Measurements from ENCODE around the gene HMGB1.
"Not testable (repeated sequence)": the region's sequence is repeated elsewhere in the genome, so short reads cannot be mapped to it uniquely, and the experiment has no call there.

HMGB1 gene

DNA sequence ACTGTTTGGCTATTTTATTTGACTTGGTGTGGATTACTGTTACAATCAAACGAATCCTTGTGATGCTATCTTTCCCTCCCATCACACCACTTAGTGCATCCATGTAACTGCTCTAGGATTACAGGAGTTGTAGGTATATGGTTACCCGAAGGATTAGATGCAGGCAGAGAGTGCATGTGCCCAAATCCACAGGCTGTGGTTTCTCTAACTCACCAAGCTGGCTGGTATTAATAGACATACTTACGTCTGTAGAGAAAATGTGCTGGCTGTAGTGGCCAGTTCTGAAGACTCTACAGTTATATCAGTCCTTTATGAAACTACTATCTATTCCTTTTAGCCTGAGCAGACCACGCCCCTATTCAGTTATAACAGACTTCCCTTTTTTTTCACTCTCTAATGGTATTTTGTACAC lies 1.1 kb upstream of the HMGB1 start:
- no peak for FAIRE-seq

DNA sequence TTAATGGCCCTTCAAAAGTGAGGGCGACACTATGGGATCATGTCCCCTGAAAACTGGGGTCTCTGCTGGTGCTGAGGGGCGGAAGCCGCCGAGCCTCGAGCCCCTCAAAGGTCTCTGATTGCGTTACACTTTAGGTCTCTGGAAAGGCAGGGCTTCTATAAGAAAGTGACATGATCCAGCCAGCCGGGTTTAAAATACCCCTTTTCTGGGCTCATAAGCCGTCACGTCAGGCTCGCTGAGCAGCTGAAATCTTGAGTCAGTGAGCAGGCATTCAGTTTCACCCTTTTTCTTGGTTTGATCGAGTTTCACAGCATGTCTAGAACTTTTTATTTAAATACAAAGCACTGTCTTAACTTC lies 600 bp upstream of the HMGB1 start:
- DNase-seq (ENCODE audit: low spot score) (peak; percentile 45), FAIRE-seq (peak; percentile 8)

More for the DNA sequence above, 1.1 kb upstream of the HMGB1 start:
- no peak for DNase-seq (ENCODE audit: low spot score)

DNA sequence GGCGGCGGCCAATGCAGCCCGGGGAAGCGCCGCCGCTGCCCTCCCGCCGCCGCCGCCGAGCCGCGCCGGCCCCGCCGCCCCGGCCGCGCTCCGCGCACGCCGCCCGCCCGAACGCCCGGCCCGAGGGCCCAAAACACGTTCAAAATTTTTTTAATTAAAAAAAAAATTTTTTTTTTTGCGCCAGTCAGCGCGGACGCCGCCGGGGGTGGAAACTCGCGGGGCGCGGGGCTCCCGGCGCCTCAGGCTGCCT lies 468 bp downstream of the HMGB1 start:
- no peak for FAIRE-seq
- DNase-seq (ENCODE audit: low spot score), result no peak

DNA sequence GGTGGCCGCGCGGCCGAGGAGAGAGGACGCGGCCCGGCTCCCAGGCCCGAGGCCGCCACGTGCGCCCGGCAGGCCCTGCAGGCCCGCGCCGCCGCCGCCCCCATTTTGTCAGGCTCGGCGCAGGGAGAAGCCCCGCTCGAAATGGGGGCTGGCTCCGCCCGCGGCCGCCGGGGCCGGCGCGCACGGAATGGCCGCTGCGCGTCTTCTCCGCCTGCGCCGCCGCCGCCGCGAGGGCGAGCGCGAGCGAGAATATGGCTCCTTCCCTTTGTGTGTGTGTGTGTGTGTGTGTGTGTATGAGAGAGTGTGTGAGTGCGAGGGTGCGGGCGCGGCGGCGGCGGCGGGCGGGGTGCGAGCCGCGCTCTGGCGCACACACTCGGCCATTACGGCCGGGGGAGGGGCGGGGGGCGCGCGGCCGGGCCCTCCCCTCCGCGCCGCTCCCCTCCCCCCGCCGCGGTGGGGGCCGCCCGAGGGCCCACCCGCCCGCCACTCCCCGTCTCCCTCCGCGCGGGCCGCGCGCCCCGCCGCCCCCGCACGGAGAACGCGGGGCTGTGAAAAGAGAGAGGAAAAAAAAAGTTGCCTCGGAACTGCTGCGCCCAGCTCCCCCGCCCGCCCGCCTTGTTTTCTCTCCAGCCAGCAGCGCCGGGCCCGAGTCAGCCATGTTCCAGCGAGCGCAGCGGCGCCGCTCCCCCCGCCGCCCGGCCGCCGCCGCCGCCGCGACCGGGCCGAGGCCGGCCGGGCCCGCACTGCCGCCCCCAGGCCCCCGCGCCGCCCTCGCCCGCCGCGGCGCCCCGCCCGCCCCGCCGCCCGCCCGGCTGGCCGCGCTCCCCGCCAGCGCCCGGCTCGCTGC lies 1.0 kb downstream of the HMGB1 start:
- DNase-seq (ENCODE audit: low spot score), result no peak

DNA sequence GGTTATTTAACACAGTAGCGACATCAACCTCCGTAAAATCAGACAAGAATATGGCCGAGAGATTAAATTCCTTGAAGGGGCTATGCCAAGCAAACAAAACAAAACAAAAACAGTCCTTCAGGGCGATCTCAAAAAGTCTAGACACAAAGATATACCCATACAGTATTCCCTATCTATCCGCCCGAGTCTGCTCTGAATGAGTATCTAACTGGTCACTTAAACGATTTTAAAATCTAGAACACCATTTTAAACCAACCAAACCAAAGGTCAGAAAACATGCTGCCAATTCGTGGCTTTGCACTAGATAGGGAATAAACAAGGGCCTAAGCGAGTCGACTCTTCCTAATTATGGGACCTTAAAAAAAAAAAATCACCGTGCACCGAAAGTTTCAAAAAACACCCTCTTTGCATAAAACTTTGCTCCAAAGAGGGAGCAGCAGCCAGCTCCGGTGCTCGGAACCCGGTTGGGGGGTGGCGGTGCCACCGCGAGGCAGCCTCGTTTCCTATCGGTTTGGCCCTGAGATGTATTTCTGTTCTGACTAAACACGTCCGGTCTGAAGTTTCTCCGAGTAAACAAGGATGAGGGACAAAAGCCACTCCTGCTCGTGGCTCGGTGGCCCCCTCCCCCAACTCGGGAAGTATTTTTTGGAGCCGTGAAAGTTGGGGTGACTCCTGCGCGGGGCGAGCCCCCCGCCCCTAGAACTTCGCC lies 1.8 kb downstream of the HMGB1 start:
- FAIRE-seq (no peak), DNase-seq (ENCODE audit: low spot score) (peak; percentile 48)

More for the DNA sequence above, 1.0 kb downstream of the HMGB1 start:
- no peak for FAIRE-seq

DNA sequence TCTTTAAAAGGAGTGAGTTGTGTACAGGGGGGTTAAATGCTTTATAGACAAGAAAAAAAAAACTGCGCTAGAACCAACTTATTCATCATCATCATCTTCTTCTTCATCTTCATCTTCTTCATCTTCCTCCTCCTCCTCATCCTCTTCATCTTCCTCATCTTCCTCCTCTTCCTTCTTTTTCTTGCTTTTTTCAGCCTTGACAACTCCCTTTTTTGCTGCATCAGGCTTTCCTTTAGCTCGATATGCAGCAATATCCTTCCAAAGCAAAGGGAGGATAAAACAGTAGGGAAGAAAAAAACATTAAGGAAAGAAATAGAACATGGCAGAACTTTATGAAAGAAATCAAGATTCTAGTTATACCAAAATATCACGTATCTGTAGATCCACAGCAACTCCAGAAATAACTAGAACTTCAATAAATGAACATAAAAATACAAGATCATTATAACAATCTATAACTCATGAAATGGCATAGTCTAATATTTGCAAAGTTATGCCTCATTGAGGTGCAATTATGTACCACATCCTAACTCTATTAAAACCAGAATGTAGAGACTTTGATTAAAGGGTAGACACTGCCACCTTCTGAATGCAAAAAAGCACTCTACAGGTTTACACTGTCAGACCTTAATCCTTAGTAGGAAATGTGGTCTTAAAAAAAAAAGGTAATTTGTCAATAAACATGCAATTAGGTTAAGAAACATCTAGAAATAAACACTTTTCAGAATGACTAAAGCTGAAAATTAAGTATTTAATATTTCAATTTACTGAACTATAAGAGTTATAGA lies 4.3 kb downstream of the HMGB1 start:
- DNase-seq (ENCODE audit: low spot score); FAIRE-seq: not testable (repeated sequence)

DNA sequence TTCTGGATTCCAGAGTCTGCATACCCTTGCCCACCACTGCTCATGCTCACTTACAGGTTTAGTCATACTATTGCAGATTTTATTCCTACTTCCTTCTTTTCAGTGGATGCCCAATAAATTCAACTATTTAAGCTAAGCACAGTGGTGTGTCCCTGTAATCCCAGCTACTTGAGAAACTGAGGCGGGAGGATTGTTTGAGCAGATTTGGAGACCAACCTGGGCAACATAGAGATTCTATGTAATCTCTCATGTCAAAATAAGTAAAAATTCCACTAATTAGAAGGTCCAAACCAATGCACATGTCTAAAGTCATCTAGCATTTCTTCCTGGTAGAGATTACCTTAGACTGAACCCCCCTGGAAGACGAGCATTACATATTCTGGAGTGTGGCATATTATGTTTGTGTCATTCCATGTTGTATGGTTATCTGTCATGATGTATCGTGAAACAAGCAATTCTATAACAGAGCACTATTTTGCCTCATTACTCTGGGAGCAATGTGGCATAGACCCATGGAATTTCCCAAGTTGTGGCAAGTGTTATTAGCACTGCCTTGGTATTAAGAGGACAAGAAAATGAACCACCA lies 8.3 kb downstream of the HMGB1 start:
- DNase-seq (ENCODE audit: low spot score) (no peak), FAIRE-seq (no peak)

DNA sequence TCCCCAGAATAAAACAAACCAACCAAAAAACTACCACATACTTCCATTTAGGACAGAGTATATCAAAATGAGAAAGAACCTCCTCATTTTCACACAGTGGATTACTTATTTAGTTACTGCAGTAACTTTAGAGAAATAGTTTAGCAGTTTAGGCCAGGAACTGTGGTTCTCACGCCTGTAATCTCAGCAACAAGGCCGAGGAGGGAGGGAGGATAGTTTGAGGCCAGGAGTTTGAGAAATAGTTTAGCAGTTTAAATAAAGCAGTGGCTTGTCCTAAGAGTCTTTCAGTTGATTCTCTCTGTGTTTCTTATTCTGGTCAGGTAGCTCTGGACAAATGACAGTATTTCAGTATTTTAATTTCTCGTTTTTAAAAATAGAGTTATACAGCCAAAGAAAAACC lies 9.4 kb downstream of the HMGB1 start:
- DNase-seq (ENCODE audit: low spot score), result no peak
- no peak for FAIRE-seq

DNA sequence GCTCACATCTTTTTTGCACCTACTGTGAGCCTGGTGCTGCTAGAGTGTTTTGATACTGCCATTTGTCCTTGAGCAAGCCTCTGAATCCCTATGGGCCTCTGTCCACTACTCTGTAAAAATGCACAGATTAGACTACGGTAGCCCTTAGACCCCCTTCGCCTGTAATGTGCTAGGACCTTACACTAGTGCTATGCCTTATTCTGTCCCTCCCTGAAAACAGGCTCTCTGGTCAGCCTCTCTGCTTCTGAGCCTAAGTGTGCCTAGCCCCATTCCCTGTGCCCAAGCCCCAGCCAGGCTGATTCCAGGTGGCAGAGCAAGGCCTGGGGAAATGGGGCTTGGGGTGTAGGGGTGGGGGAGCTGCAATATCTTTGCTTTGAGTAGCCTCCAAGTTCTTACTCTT lies 10.7 kb downstream of the HMGB1 start:
- FAIRE-seq, result no peak
- DNase-seq (ENCODE audit: low spot score), result no peak

DNA sequence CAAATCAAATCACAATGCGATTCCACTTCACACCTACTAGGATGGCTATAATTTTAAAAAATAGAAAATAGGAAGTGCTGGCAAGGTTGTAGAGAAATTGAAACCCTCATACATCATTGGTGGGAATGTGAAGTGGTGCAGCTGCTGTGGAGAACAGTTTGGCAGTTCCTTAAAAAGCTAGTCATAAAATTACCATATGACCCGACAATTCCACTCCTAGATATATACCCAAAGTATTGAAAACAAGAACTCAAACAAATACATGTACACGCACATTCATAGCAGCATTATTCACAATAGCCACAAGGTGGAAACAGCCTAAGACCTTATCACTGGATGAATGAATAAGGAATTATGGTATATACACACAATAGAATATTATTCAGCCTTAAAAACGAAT lies 12.0 kb downstream of the HMGB1 start:
- DNase-seq (ENCODE audit: low spot score) (no peak), FAIRE-seq (no peak)

DNA sequence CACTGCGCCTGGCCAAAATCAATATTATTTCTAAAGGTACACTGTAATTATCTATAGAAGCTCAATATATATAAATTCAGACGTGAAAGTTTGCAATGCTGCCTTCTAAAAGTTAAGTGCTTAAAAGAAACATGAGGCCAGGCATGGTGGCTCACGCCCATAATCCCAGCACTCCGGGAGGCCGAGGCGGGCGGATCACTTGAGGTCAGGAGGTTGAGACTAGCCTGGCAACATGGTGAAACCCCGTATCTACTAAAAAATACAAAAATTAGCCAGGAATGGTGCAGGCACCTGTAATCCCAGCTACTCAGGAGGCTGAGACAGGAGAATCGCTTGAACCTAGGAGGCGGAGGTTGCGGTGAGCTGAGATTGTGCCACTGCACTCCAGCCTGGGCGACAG lies 14.3 kb downstream of the HMGB1 start:
- FAIRE-seq; DNase-seq (ENCODE audit: low spot score): not testable (repeated sequence)

DNA sequence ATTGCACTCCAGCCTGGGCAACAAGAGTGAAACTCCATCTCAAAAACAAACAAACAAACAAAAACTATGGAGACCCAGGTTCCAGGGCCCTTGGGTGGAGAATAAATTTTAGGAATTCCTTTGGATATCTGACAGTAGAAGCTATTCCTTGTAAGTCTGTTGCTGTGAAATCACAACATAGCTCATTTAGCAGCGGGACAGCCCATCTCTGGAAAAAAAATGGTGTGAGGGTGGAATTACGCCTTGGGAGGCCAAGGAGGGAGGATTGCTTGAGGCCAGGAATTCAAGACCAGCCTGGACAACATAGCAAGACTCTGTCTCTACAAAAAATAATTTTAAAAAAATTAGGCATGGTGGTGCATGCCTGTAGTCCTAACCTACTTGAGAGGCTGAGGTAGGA lies 15.7 kb downstream of the HMGB1 start:
- FAIRE-seq (no peak), DNase-seq (ENCODE audit: low spot score) (no peak)

DNA sequence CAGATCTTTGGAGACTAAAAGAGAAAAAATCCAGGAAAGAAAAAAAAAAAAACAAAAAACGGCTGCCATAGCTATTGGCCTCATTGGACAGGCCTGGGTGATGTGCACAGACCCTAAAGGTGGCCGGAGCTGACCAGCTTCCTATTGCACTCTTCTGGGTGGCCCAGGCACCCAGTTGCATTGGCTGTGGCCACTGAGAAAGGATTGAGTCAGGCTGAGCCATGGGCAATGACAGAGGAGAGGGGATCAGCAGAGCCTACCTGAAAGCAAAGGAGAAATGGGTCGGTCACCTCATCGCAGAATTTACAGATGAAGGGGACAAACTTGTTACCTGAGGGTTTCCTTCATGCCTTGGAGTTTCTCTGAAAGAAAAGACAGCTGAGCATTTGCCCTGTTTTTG lies 17.3 kb downstream of the HMGB1 start:
- no peak for DNase-seq (ENCODE audit: low spot score)
- FAIRE-seq, result no peak

DNA sequence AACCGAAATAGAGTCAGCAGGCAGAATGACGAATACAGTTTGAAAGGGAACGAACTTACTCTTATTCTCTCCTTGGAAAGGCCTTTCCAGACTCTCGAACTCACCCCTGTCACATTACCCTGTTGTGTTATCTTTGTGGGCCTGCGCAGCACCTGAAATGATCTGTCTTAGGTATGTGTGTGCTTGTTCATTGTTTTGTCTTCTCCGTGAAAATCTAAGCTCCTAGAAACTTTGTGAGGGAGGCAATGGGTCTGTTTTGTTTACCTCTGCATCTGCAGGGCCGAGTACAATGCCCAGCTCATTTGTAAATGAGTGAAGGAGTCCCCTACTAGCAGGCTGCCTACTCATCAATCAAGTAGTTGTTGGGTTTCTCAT lies 19.6 kb downstream of the HMGB1 start:
- no peak for FAIRE-seq
- no peak for DNase-seq (ENCODE audit: low spot score)

DNA sequence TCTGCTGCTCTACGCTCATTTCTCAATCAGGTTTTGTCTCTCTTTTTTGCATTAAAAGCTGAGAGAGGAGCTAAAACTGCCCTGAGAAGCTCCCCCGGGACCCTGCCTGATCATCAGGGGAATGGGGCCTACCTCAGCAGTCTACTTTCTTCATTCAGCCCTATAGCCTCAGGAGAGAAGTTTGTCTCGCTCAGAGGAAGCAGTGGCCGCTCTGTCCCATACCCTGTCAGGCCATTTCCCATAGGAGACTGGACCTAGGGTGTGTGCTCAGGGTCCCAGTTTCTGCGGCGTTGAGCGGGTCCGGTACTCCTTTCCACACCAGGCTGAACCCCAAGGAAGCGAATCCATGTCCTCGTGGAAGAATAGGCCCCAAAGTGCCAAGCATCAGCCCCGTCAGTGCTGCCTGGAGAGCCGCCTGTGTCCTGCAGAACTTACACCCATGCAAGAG lies 21.8 kb downstream of the HMGB1 start:
- DNase-seq (ENCODE audit: low spot score) (no peak), FAIRE-seq (no peak)

DNA sequence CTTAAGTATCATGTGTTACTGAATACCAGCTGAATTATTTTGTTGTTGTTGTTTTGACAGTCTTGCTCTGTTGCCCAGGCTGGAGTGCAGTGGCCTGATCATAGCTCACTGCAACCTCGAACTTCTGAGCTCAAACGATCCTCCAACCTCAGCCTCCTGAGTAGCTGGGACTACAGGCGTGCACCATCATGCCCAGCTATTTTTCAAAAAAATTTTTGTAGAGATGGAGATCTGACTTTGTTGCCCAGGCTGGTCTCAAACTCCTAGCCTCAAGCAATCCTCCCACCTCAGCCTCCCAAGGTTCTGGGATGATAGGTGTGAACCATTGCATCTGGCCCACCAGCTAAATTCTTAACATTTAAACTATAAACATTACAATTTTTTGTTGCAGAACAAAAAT lies 22.2 kb downstream of the HMGB1 start:
- DNase-seq (ENCODE audit: low spot score); FAIRE-seq: not testable (repeated sequence)

DNA sequence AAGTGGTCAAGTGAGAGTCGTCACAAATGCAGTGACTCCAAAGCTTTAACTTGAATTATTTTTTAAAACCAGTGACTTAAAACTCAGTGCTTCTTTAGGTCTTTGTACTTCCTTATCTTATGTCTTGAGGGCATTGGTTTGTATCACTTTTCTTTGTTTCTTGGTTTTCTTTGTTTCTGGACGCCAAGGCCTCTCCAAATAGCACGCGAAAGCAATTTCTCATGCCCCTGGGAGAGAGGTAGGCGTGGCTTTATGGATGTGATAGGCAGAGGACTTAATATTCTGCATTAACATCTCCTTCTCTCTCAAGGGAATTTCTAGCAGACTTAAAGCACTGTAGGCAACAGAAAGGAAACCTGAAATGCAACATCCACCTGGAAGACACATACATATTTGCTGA lies 22.8 kb downstream of the HMGB1 start:
- FAIRE-seq, result no peak
- no peak for DNase-seq (ENCODE audit: low spot score)

DNA sequence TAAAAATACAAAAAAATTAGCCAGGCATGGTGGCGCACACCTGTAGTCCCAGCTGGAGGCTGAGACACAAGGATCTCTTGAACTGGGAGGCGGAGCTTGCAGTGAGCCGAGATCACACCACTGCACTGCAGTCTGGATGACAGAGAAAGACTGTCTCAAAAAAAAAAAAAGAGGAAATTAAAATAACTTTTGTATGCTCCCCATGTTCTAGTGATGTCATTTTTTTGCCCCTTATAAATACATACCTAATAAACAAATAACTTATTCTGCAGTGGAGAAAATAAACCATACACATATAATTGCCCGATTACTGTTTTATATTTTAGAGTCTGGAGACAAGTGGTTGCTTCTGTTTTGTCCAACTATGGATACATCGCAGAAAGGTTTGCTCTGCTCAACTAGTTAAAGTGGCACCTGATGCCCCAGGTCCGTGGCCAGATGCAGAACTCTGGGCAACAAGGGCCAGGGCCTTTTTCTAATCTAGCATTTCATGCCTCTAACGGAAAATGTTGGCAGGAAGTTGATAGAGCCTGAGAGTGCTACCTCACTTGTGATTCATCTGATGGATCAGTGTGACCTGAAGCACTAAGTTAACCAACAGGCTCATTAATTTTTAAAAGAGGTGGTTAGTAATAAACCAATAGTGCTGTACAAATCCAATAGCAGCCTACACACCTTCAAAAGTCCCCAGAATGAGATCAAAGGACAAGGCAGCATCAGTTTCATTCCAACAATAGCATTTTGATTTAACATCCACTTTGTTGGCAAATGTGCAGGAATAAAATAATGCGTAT lies 24.6 kb downstream of the HMGB1 start:
- peak; percentile 53 for DNase-seq (ENCODE audit: low spot score)
- FAIRE-seq, result peak; percentile 85

DNA sequence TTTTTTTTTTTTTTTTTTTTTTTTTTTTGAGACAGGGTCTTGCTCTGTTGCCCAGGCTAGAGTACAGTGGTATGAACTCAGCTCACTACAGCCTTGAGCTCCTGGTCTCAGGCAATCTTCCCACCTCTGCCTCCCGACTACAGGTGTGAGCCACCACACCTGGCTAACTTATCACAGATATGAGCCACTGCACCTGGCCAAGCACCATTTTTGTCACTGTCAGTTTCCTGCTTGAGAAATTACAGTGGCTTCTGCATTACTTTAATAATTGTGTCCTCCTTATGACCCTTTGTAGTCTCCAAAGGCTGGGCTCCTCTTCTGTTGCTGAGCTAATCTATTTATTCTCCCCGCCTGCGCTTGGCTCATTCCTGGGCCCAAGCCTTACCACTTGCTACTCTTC lies 27.4 kb downstream of the HMGB1 start:
- DNase-seq (ENCODE audit: low spot score) (no peak), FAIRE-seq (no peak)

DNA sequence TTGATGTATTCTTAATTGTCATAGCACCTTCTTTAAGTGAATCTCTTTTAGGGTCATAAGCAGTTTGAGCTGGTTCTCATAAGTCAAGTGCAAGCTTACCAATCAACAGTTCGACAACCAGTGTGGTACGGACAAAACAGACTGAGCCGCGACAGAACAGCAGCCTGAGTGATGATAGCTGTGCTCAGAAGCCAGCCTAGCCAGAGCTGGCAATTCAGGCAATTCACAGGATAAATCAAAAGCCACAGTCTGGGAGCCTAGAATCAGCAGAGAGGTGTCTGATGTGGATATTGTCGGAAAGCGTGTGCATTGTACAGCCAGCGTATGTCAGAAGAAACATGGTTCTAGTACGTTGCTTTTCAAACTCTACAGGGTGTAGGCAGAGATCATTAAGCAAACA lies 28.6 kb downstream of the HMGB1 start:
- FAIRE-seq (no peak), DNase-seq (ENCODE audit: low spot score) (no peak)

DNA sequence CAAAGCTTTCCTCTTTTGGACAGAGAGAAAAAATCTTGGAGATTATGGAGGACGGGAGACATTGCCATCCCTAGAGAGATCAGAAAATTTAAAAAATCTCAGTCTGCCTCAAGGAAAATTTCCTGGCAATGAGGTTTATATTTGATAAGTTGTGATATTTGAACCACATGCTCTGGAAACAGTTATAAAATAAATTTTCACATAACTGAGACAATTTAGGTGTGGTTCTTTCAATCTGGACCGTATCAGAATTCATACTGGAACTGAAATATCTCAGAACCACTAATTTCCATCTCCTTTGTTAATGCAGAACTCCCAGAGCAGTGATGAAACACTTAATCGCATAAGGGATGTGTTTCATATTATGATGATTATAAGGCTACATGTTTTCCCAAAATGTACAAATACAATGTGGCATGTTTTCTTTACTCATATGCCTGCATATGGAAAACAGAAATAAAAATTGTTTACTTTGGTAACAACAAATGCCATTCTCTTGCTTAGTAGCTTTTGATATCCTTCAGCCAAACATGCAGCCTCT lies 29.8 kb downstream of the HMGB1 start:
- DNase-seq (ENCODE audit: low spot score) (no peak), FAIRE-seq (no peak)

Data from RCC 7860 (cell line).